ENCODE measurements around the gene SLC6A19.
A peak's percentile ranks its signal among the peaks of the same experiment; 100 is the strongest.
"Not testable (repeated sequence)": the region's sequence is repeated elsewhere in the genome, so short reads cannot be mapped to it uniquely, and the experiment has no call there.

SLC6A19 gene

GRCh38 chr5:1226231-1226630, 24.8 kb downstream of the SLC6A19 start:
- DNase-seq: no peak

GRCh38 chr5:1226839-1227581, 25.6 kb downstream of the SLC6A19 start:
- no peak for DNase-seq

GRCh38 chr5:1227667-1228066, 26.3 kb downstream of the SLC6A19 start:
- DNase-seq: peak; percentile 23 to 27

GRCh38 chr5:1228120-1228519, 26.7 kb downstream of the SLC6A19 start:
- DNase-seq: no peak

GRCh38 chr5:1229023-1229422, 27.6 kb downstream of the SLC6A19 start:
- not testable (repeated sequence) for DNase-seq

GRCh38 chr5:1229822-1230221, 28.4 kb downstream of the SLC6A19 start:
- no peak for DNase-seq

- DNase-seq: no peak
Measured at GRCh38 chr5:1230551-1230950, 29.2 kb downstream of the SLC6A19 start.

GRCh38 chr5:1231354-1231905, 30.0 kb downstream of the SLC6A19 start:
- no peak for DNase-seq

- no peak for DNase-seq
Measured at GRCh38 chr5:1232780-1233179, 31.4 kb downstream of the SLC6A19 start.

GRCh38 chr5:1235379-1235778, 34.0 kb downstream of the SLC6A19 start:
- no peak for DNase-seq

GRCh38 chr5:1235838-1236237, 34.4 kb downstream of the SLC6A19 start:
- DNase-seq: no peak

- DNase-seq: peak in 1 of 2 experiments; percentile 29
Measured at GRCh38 chr5:1239505-1240251, 38.3 kb downstream of the SLC6A19 start.

GRCh38 chr5:1240496-1241260, 39.3 kb downstream of the SLC6A19 start:
- DNase-seq: no peak

- DNase-seq: no peak
Measured at GRCh38 chr5:1241509-1242080, 40.2 kb downstream of the SLC6A19 start.

GRCh38 chr5:1242733-1243486, 41.5 kb downstream of the SLC6A19 start:
- no peak for DNase-seq

- no peak for DNase-seq
Measured at GRCh38 chr5:1243487-1244130, 42.2 kb downstream of the SLC6A19 start.

GRCh38 chr5:1244255-1244654, 42.9 kb downstream of the SLC6A19 start:
- no peak for DNase-seq

GRCh38 chr5:1244976-1245375, 43.6 kb downstream of the SLC6A19 start:
- DNase-seq: no peak

GRCh38 chr5:1245905-1246576, 44.6 kb downstream of the SLC6A19 start:
- no peak for DNase-seq

GRCh38 chr5:1246711-1247431, 45.5 kb downstream of the SLC6A19 start:
- DNase-seq: peak in 1 of 2 experiments; percentile 54

Measured in NCI-H187 (cell line).